Ishikawa (cell line): Measurements from ENCODE around the gene MAST4.

ENCODE experiments used
- CEBPB ChIP-seq: IDR thresholded peaks from 2 replicates; pipeline ENCODE4 v1.6.1; 2012
- FOXM1 ChIP-seq: IDR thresholded peaks from 2 replicates; pipeline ENCODE4 v1.6.1; 2012; ENCODE audit warnings: low read depth, borderline replicate concordance
- NFIC ChIP-seq: IDR thresholded peaks from 2 replicates; pipeline ENCODE4 v1.6.1; 2012
- REST ChIP-seq: IDR thresholded peaks from 2 replicates; pipeline ENCODE4 v1.6.1; 2012; ENCODE audit warnings: low read depth, mild to moderate bottlenecking
- TCF12 ChIP-seq: IDR thresholded peaks from 2 replicates; pipeline ENCODE4 v1.6.1; 2012; ENCODE audit warnings: low read depth
- ZBTB7A ChIP-seq: IDR thresholded peaks from 2 replicates; pipeline ENCODE4 v1.6.1; 2012; ENCODE audit warnings: low read depth

- TF ChIP-seq FOXM1 (no peak), REST (no peak), ZBTB7A (no peak), TCF12 (no peak), CEBPB (no peak), NFIC (no peak)
Measured at GRCh38 chr5:67206929-67207328, 610.7 kb downstream of the MAST4 start.
